IMR-90 (cell line): Measurements from ENCODE around the gene RING1. TPM values are rescaled to one million over a fixed set of nuclear protein-coding genes. Genes with fewer than 3 reads are reported as not detected.

Experiments used
- ATAC-seq: fragments of 200-7000 bp; cut with Tn5 transposase; 2 replicates; pipeline ENCODE4 v1.9.1; 2020; ENCODE audit warnings: low read depth, mild to moderate bottlenecking, moderate library complexity
- BruUV-seq: library from RNA; stranded (reverse); fragments of 400-500 nt; replicated peaks from 2 replicates; lab custom pipeline; 2021; lab: Mats Ljungman, UMichigan
- CTCF ChIA-PET: fragments of 300-600 bp; formaldehyde crosslinking; extraction: SDS; loops from one replicate; lab custom pipeline; 2021; ENCODE audit warnings: antibody characterized with exemption; lab: Yijun Ruan, JAX
- POLR2A ChIA-PET: fragments of 300-600 bp; sonication (Branson Sonifier 250); formaldehyde crosslinking; loops from one replicate; lab custom pipeline; 2022; ENCODE audit warnings: antibody characterized with exemption; ENCODE audit not compliant: unreplicated experiment; lab: Charles Lee
- DNase-seq: peaks from one replicate; pipeline ENCODE4 v3.0.0; 2013
- H2AFZ ChIP-seq: replicated peaks from 2 replicates; pipeline ENCODE3; 2013; ENCODE audit warnings: low read length, mild to moderate bottlenecking; ENCODE audit not compliant: poor library complexity
- H2AK5ac ChIP-seq: 2 replicates; pipeline ENCODE4 v1.6.1; 2013; ENCODE audit warnings: low read depth, low read length, inconsistent platforms
- H2AK9ac ChIP-seq: replicated peaks from 2 replicates; pipeline ENCODE3; 2013; ENCODE audit warnings: mild to moderate bottlenecking, low read depth, low read length, moderate library complexity; ENCODE audit not compliant: poor library complexity
- H2BK120ac ChIP-seq: 2 replicates; pipeline ENCODE4 v1.6.1; 2013; ENCODE audit warnings: low read depth, low read length, inconsistent platforms
- H2BK15ac ChIP-seq: 3 replicates; pipeline ENCODE4 v1.6.1; 2013; ENCODE audit warnings: low read depth, low read length, inconsistent platforms
- H2BK20ac ChIP-seq: 2 replicates; pipeline ENCODE4 v1.6.1; 2013; ENCODE audit warnings: low read depth, mild to moderate bottlenecking, inconsistent platforms, low read length, moderate library complexity
- H2BK5ac ChIP-seq: 2 replicates; pipeline ENCODE4 v1.6.1; 2013; ENCODE audit warnings: mild to moderate bottlenecking, low read depth, low read length, inconsistent platforms; ENCODE audit not compliant: poor library complexity, severe bottlenecking
- H3K14ac ChIP-seq: replicated peaks from 2 replicates; pipeline ENCODE4 v1.6.1; 2013; ENCODE audit warnings: low read depth, low read length, inconsistent platforms
- H3K18ac ChIP-seq: 2 replicates; pipeline ENCODE4 v1.6.1; 2013; ENCODE audit warnings: low read depth, low read length, control low read depth
- H3K23ac ChIP-seq: 2 replicates; pipeline ENCODE4 v1.6.1; 2013; ENCODE audit warnings: low read depth, low read length, inconsistent platforms
- H3K27ac ChIP-seq: 2 replicates; pipeline ENCODE4 v1.5.1; 2013; ENCODE audit warnings: mild to moderate bottlenecking, control low read depth, low read length; ENCODE audit not compliant: insufficient read depth
- H3K27me3 ChIP-seq: 2 replicates; pipeline ENCODE4 v1.6.1; 2013; ENCODE audit warnings: low read length; ENCODE audit not compliant: control insufficient read depth, insufficient read depth
- H3K36me3 ChIP-seq: 2 replicates; pipeline ENCODE4 v1.6.1; 2013; ENCODE audit warnings: low read length, mixed read lengths; ENCODE audit not compliant: control insufficient read depth, insufficient read depth
- H3K4ac ChIP-seq: 2 replicates; pipeline ENCODE4 v1.6.1; 2013; ENCODE audit warnings: low read depth, low read length, inconsistent platforms
- H3K4me1 ChIP-seq: 2 replicates; pipeline ENCODE4 v1.6.1; 2013; ENCODE audit warnings: low read length, mixed read lengths; ENCODE audit not compliant: control insufficient read depth, insufficient read depth
- H3K4me2 ChIP-seq: 2 replicates; pipeline ENCODE4 v1.6.1; 2013; ENCODE audit warnings: low read depth, mild to moderate bottlenecking, control low read depth, low read length, moderate library complexity
- H3K4me3 ChIP-seq: 2 replicates; pipeline ENCODE4 v1.5.1; 2013; ENCODE audit warnings: low read depth, mild to moderate bottlenecking, control low read depth, low read length, moderate library complexity; ENCODE audit not compliant: insufficient read depth
- H3K56ac ChIP-seq: 2 replicates; pipeline ENCODE4 v1.6.1; 2013; ENCODE audit warnings: low read length, inconsistent platforms; ENCODE audit not compliant: insufficient read depth; ENCODE audit errors: extremely low read depth
- H3K79me1 ChIP-seq, 2 experiments: 2 replicates each; pipeline ENCODE4 v1.6.1; 2013; ENCODE audit warnings: low read length in 2 of 2, inconsistent platforms in 1 of 2, low read depth in 1 of 2
- H3K9ac ChIP-seq: 2 replicates; pipeline ENCODE4 v1.6.1; 2013; ENCODE audit warnings: low read depth, low read length, control low read depth
- H3K9me1 ChIP-seq: 2 replicates; pipeline ENCODE4 v1.6.1; 2013; ENCODE audit warnings: low read length, inconsistent platforms; ENCODE audit not compliant: insufficient read depth
- H3K9me3 ChIP-seq: 2 replicates; pipeline ENCODE4 v1.6.1; 2013; ENCODE audit warnings: low read length; ENCODE audit not compliant: control insufficient read depth, insufficient read depth
- H4K20me1 ChIP-seq: 2 replicates; pipeline ENCODE4 v1.6.1; 2013; ENCODE audit warnings: low read length, inconsistent platforms; ENCODE audit not compliant: insufficient read depth
- H4K5ac ChIP-seq: 2 replicates; pipeline ENCODE4 v1.6.1; 2013; ENCODE audit warnings: mild to moderate bottlenecking, low read depth, low read length, control low read depth
- H4K8ac ChIP-seq, 2 experiments: 2 replicates each; pipeline ENCODE4 v1.6.1; 2013; ENCODE audit warnings: low read depth in 2 of 2, low read length in 2 of 2, control low read depth in 1 of 2, inconsistent platforms in 1 of 2
- H4K91ac ChIP-seq: 2 replicates; pipeline ENCODE4 v1.6.1; 2013; ENCODE audit warnings: low read depth, low read length, inconsistent platforms; ENCODE audit not compliant: insufficient read depth
- CEBPB ChIP-seq: IDR thresholded peaks from 2 replicates; pipeline ENCODE4 v1.6.1; 2012; ENCODE audit warnings: low read depth, low read length, improper control_type of control experiment
- WGBS, 2 experiments: methylation state at CpG; one replicate each; pipeline versions ENCODE4 v1.1.5 to v1.1.7; 2013; ENCODE audit warnings: missing lambda C conversion rate in 2 of 2; ENCODE audit not compliant: insufficient read length in 1 of 2; ENCODE audit errors: extremely low coverage in 2 of 2; 5-methylcytosine and 5-hydroxymethylcytosine counted together
- dilution Hi-C: fragments of 300-500 bp; cut with HindIII; formaldehyde crosslinking; loops from one replicate; pipeline ENCODE4 v1.14.3; 2018; ENCODE audit warnings: low sequenced_read_pairs; ENCODE audit not compliant: unreplicated experiment
- in situ Hi-C: fragments of 300-500 bp; cut with MboI; formaldehyde crosslinking; loops from 3 replicates; pipeline ENCODE4 v1.14.3; 2019; ENCODE audit warnings: low sequenced_read_pairs, inconsistent platforms, mixed read lengths
- intact Hi-C: fragments of 100-400 bp; cut with micrococcal nuclease; formaldehyde crosslinking; loops from 2 replicates; pipeline ENCODE4 v1.10.0; 2022
- polyA plus RNA-seq, 3 experiments: library from polyadenylated mRNA; depleted of rRNA; stranded (reverse); fragments of >200 nt; gene quantifications; 2 replicates each; pipeline ENCODE4 v1.2.3, GENCODE V29; 2012; ENCODE audit warnings: low replicate concordance in 1 of 3
- total RNA-seq: library from RNA; depleted of rRNA; stranded (reverse); fragments of >200 nt; gene quantifications from 2 replicates; pipeline ENCODE4 v1.2.3, GENCODE V29; 2012

Gene RING1
- total and polyA plus RNA-seq, 2 of the 4 experiments (the other 2 are of a cell fraction): 14.9 to 40.8 TPM

- in situ Hi-C loops (no loop called here), dilution Hi-C loops (no loop called here), intact Hi-C loops (no loop called here)
- DNase-seq (no peak), ATAC-seq (no peak)
- Histone ChIP-seq H3K4me3 (no peak overlapping the region), H3K4me1 (no peaks in the 10 kb centered on the region), H4K5ac (no peak overlapping the region), H2AFZ (no peak overlapping the region), H2BK20ac (no peak overlapping the region), H3K79me1 (no peaks in the 10 kb centered on the region), H3K27me3 (peaks cover 30% of the 10 kb centered on the region), H2AK9ac (no peak overlapping the region), H3K9me3 (no peaks in the 10 kb centered on the region), H3K9ac (no peak overlapping the region), H2BK15ac (no peak overlapping the region), H3K23ac (no peak overlapping the region), H3K36me3 (no peaks in the 10 kb centered on the region), H4K8ac (no peak overlapping the region), H3K27ac (no peak overlapping the region), H3K18ac (no peak overlapping the region), H4K91ac (no peak overlapping the region), H4K20me1 (no peaks in the 10 kb centered on the region), H2BK120ac (no peak overlapping the region), H3K4me2 (no peak overlapping the region), H2BK5ac (no peak overlapping the region), H3K4ac (no peak overlapping the region), H3K9me1 (no peaks in the 10 kb centered on the region), H3K14ac (no peak overlapping the region), H3K56ac (no peak overlapping the region), H2AK5ac (no peak overlapping the region)
- ChIA-PET CTCF (no interaction called here), POLR2A (no interaction called here)
- WGBS, 2 experiments: 39% methylated on average over 3 of the region's 9 CpGs; no CpG with 5 or more reads in 1 of the 2 experiments
- no TSS peak for BruUV-seq
- no peak for TF ChIP-seq CEBPB
Observed at GRCh38 chr6:33185190-33185589, 23.1 kb upstream of the RING1 start.
